Erythroblast (primary cell): Measurements from ENCODE around the gene TSEN2.

ENCODE experiments used
- GATA1 ChIP-seq: IDR thresholded peaks from 2 replicates; pipeline ENCODE4 v1.6.1; 2011; ENCODE audit warnings: low read depth, mild to moderate bottlenecking, control low read depth, low read length, moderate library complexity
- POLR2A ChIP-seq: IDR thresholded peaks from 2 replicates; pipeline ENCODE4 v1.6.1; 2011; ENCODE audit warnings: mild to moderate bottlenecking, low read length

DNA sequence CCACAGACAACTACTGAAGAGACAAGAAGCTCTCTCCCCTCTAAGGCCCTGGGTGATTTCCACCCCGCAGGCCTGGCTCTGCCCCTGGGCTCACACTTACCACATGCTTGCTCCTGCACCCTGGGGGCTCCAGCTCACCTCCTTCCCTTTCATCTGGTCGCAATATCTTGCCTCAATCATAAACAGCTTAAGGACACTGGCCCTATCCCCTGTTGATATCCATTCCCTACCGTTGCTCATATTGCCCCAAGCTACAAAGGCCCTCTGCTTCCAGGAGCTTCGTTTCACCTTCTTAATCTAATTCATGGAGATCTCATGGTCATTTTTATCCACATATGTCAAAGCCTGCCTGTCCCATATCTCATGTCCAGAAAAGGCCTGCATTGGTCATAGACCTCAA lies 46.0 kb upstream of the TSEN2 start:
- no peak for TF ChIP-seq POLR2A
- no peak for TF ChIP-seq GATA1
